HCT116 (cell line): ENCODE measurements around the gene ABTB2.

Experiments used
- CEBPB ChIP-seq: IDR thresholded peaks from 2 replicates; pipeline ENCODE4 v1.6.1; 2012; ENCODE audit warnings: low read depth
- JUND ChIP-seq: IDR thresholded peaks from 2 replicates; pipeline ENCODE4 v1.6.1; 2012
- POLR2A ChIP-seq: IDR thresholded peaks from 2 replicates; pipeline ENCODE4 v1.7.0; 2011; ENCODE audit warnings: borderline replicate concordance; ENCODE audit not compliant: insufficient read depth, insufficient read length; ENCODE audit errors: extremely low read depth
- TF ChIP-seq, protein P1 (sequence below), 3 experiments: fragments of 200-600 bp in 1 of 3; sonication (generic) in 1 of 3; IDR thresholded peaks in 2 of 3; conservative IDR thresholded peaks in 1 of 3; 2 replicates each; pipeline ENCODE4 v1.5.1; 2012 to 2017; ENCODE audit warnings: low read depth in 2 of 3, low read length in 2 of 3, antibody characterized with exemption in 1 of 3, borderline replicate concordance in 1 of 3, control low read depth in 1 of 3, mild to moderate bottlenecking in 1 of 3, mixed read lengths in 1 of 3, mixed run types in 1 of 3, moderate library complexity in 1 of 3; ENCODE audit not compliant: insufficient read depth in 1 of 3
- TF ChIP-seq, protein P2 (sequence below): IDR thresholded peaks from 2 replicates; pipeline ENCODE4 v1.6.1; 2012

DNA sequence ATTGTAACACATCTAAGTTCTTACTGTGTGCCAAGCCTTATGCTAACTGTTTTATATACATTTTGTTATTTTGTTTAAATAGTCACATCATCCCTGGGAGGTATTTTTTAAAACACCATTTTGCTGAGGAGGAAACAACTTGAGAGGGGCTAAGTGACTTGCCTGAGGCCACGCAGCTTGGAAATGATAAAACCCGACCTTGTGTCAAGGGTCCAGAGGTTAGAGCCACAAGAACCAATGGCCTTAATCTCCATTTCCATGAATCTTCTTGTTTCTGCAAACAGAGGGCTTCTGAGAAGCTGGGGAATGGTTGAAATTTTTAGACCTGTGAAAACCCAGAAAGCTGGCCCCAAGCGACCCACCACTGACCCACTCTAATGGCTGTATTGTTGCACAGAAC lies 16.7 kb downstream of the ABTB2 start:
- TF ChIP-seq POLR2A (no peak), JUND (no peak), CEBPB (no peak)
- TF ChIP-seq, protein P1, sequence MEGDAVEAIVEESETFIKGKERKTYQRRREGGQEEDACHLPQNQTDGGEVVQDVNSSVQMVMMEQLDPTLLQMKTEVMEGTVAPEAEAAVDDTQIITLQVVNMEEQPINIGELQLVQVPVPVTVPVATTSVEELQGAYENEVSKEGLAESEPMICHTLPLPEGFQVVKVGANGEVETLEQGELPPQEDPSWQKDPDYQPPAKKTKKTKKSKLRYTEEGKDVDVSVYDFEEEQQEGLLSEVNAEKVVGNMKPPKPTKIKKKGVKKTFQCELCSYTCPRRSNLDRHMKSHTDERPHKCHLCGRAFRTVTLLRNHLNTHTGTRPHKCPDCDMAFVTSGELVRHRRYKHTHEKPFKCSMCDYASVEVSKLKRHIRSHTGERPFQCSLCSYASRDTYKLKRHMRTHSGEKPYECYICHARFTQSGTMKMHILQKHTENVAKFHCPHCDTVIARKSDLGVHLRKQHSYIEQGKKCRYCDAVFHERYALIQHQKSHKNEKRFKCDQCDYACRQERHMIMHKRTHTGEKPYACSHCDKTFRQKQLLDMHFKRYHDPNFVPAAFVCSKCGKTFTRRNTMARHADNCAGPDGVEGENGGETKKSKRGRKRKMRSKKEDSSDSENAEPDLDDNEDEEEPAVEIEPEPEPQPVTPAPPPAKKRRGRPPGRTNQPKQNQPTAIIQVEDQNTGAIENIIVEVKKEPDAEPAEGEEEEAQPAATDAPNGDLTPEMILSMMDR (IDR thresholded peaks at IDR 0.05 in 2 of 3, conservative IDR thresholded peaks at IDR 0.05 in 1 of 3; ENCODE audit: borderline replicate concordance in 1 of 3, insufficient read depth in 1 of 3, low read depth in 2 of 3, low read length in 2 of 3): no peak
- TF ChIP-seq, protein P2, sequence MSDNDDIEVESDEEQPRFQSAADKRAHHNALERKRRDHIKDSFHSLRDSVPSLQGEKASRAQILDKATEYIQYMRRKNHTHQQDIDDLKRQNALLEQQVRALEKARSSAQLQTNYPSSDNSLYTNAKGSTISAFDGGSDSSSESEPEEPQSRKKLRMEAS: no peak
